Cardiac septum (tissue), 1 donor: Measurements from ENCODE around the gene PACS1. TPM values are rescaled to one million over a fixed set of nuclear protein-coding genes. Genes with fewer than 3 reads are reported as not detected.

Source experiments
- DNase-seq: peaks from one replicate; pipeline ENCODE4 v3.0.0-alpha.2; 2020; ENCODE audit warnings: low spot score
- intact Hi-C: fragments of 100-400 bp; cut with DNase I; formaldehyde crosslinking; loops from one replicate; pipeline ENCODE4 v1.14.0; 2022
- total RNA-seq: library from RNA; stranded (reverse); fragmentation: NEBNext Ultra II Directional; extraction: Animal tissue kit (Norgen Biotek cat#: 25700); gene quantifications from one replicate; pipeline ENCODE4 v1.2.1, GENCODE V29; 2021
- donor health status: DM: no; HTN: no; CAD: no.

The PACS1 gene
- total RNA-seq, 1 donor from 2014 or later, result 115 TPM

GRCh38 chr11:66195867-66196266, 125.8 kb downstream of the PACS1 start:
- intact Hi-C loops, result no loop called here
- no peak for DNase-seq

- no peak for DNase-seq
- intact Hi-C loops, result no loop called here
Measured at GRCh38 chr11:66203847-66204246, 133.8 kb downstream of the PACS1 start.

GRCh38 chr11:66204412-66204811, 134.3 kb downstream of the PACS1 start:
- intact Hi-C loops, result no loop called here
- no peak for DNase-seq

GRCh38 chr11:66207816-66208215, 137.7 kb downstream of the PACS1 start:
- DNase-seq, result no peak
- intact Hi-C loops, result no loop called here

- intact Hi-C loops, result no loop called here
- DNase-seq, result no peak
Measured at GRCh38 chr11:66211100-66211499, 141.0 kb downstream of the PACS1 start.

GRCh38 chr11:66216911-66217310, 146.8 kb downstream of the PACS1 start:
- DNase-seq, result no peak
- intact Hi-C loops, result no loop called here

- no peak for DNase-seq
- intact Hi-C loops, result no loop called here
Measured at GRCh38 chr11:66218036-66218435, 148.0 kb downstream of the PACS1 start.

GRCh38 chr11:66218846-66219620, 149.0 kb downstream of the PACS1 start:
- DNase-seq, result no peak

GRCh38 chr11:66219846-66220565, 149.9 kb downstream of the PACS1 start:
- no peak for DNase-seq
- intact Hi-C loops, result no loop called here

More at GRCh38 chr11:66218846-66219620, 149.0 kb downstream of the PACS1 start:
- intact Hi-C loops, result no loop called here

GRCh38 chr11:66220566-66220935, 150.5 kb downstream of the PACS1 start:
- no peak for DNase-seq
- intact Hi-C loops, result no loop called here

- intact Hi-C loops, result no loop called here
- DNase-seq, result no peak
Measured at GRCh38 chr11:66221012-66221411, 150.9 kb downstream of the PACS1 start.

- DNase-seq, result no peak
Measured at GRCh38 chr11:66221726-66222236, 151.7 kb downstream of the PACS1 start.

GRCh38 chr11:66222358-66223149, 152.5 kb downstream of the PACS1 start:
- intact Hi-C loops, result loop anchor here (1.0 kb wide), 1 partner anchor 36 kb away; no protein-coding TSS in a partner anchor
- DNase-seq, result peak; percentile 95

More at GRCh38 chr11:66221726-66222236, 151.7 kb downstream of the PACS1 start:
- intact Hi-C loops, result loop anchor here (1.0 kb wide), 1 partner anchor 37 kb away; no protein-coding TSS in a partner anchor

GRCh38 chr11:66224226-66224855, 154.3 kb downstream of the PACS1 start:
- no peak for DNase-seq
- intact Hi-C loops, result no loop called here

GRCh38 chr11:66225066-66225465, 155.0 kb downstream of the PACS1 start:
- DNase-seq, result no peak
- intact Hi-C loops, result no loop called here

- no peak for DNase-seq
- intact Hi-C loops, result no loop called here
Measured at GRCh38 chr11:66226101-66226500, 156.0 kb downstream of the PACS1 start.

- intact Hi-C loops, result no loop called here
Measured at GRCh38 chr11:66227700-66228099, 157.6 kb downstream of the PACS1 start.

GRCh38 chr11:66228521-66228920, 158.4 kb downstream of the PACS1 start:
- no peak for DNase-seq
- intact Hi-C loops, result no loop called here

More at GRCh38 chr11:66227700-66228099, 157.6 kb downstream of the PACS1 start:
- DNase-seq, result no peak

- no peak for DNase-seq
- intact Hi-C loops, result no loop called here
Measured at GRCh38 chr11:66230156-66230555, 160.1 kb downstream of the PACS1 start.
